GM12878 (cell line): Measurements from ENCODE around the gene LSM5. TPM values are rescaled to one million over a fixed set of nuclear protein-coding genes. Genes with fewer than 3 reads are reported as not detected.

ENCODE experiments used
- ATAC-seq: fragments of 200-7000 bp; cut with Tn5 transposase; 3 replicates; pipeline ENCODE4 v1.9.1; 2020; ENCODE audit warnings: mild to moderate bottlenecking, moderate library complexity
- BruUV-seq: library from RNA; stranded (reverse); fragments of 400-500 nt; replicated peaks from 2 replicates; lab custom pipeline; 2021; lab: Mats Ljungman, UMichigan
- CTCF ChIA-PET: fragments of 300-600 bp; sonication (Branson Sonifier 250); formaldehyde crosslinking; extraction: SDS; loops from one replicate; lab custom pipeline; 2021; ENCODE audit warnings: inconsistent platforms; lab: Yijun Ruan, JAX
- POLR2A ChIA-PET: fragments of 350-600 bp; formaldehyde crosslinking; extraction: SDS; loops from one replicate; lab custom pipeline; 2021; ENCODE audit warnings: inconsistent platforms; lab: Charles Lee
- RAD21 ChIA-PET: fragments of 300-600 bp; sonication (Branson Sonifier 250); formaldehyde crosslinking; loops from one replicate; lab custom pipeline; 2023; ENCODE audit warnings: antibody characterized with exemption; ENCODE audit not compliant: unreplicated experiment; lab: Charles Lee
- SMC1A ChIA-PET: fragments of 300-600 bp; sonication (Branson Sonifier 250); formaldehyde crosslinking; loops from one replicate; lab custom pipeline; 2023; ENCODE audit not compliant: unreplicated experiment, uncharacterized antibody; lab: Charles Lee
- DNase-seq: peaks from one replicate; pipeline ENCODE4 v3.0.0-alpha.2; 2011; ENCODE audit warnings: low read depth, low spot score
- FAIRE-seq: peaks from 3 replicates; lab custom pipeline; 2011; peaks lifted over from hg19 to GRCh38; lab: Jason Lieb, UNC
- H2AFZ ChIP-seq: 2 replicates; pipeline ENCODE4 v1.6.0; 2011; ENCODE audit warnings: low read depth, low read length, control low read depth; ENCODE audit not compliant: control insufficient read depth
- H3K27ac ChIP-seq: 2 replicates; pipeline ENCODE4 v1.5.1; 2011; ENCODE audit warnings: control low read depth; ENCODE audit not compliant: control insufficient read depth, insufficient read depth
- H3K27me3 ChIP-seq, 2 experiments: replicated peaks in 1 of 2; 2 replicates each; pipeline versions ENCODE4 v1.6.0 to v1.6.1; 2011; ENCODE audit warnings: low read length in 1 of 2; ENCODE audit not compliant: control insufficient read depth in 2 of 2, insufficient read depth in 2 of 2
- H3K36me3 ChIP-seq, 2 experiments: 2 replicates each; pipeline ENCODE4 v1.5.1; 2011; ENCODE audit warnings: low read length in 1 of 2; ENCODE audit not compliant: control insufficient read depth in 2 of 2, insufficient read depth in 2 of 2
- H3K4me1 ChIP-seq: 2 replicates; pipeline ENCODE4 v1.6.1; 2011; ENCODE audit warnings: mild to moderate bottlenecking, low read length, moderate library complexity, mixed read lengths; ENCODE audit not compliant: control insufficient read depth, insufficient read depth
- H3K4me2 ChIP-seq: 2 replicates; pipeline ENCODE4 v1.6.0; 2011; ENCODE audit warnings: control low read depth; ENCODE audit not compliant: control insufficient read depth, insufficient read depth
- H3K4me3 ChIP-seq: fragments of 200-600 bp; sonication (generic); 2 replicates; pipeline ENCODE4 v1.5.1; 2016
- H3K79me2 ChIP-seq: 2 replicates; pipeline ENCODE4 v1.6.0; 2011; ENCODE audit warnings: low read length; ENCODE audit not compliant: control insufficient read depth, insufficient read depth
- H3K9ac ChIP-seq: 2 replicates; pipeline ENCODE4 v1.8.0; 2011; ENCODE audit warnings: low read length, control low read depth, mixed read lengths; ENCODE audit not compliant: control insufficient read depth, insufficient read depth
- H3K9me3 ChIP-seq: replicated peaks from 3 replicates; pipeline ENCODE4 v1.5.1; 2011; ENCODE audit warnings: mild to moderate bottlenecking, low read length; ENCODE audit not compliant: control insufficient read depth, insufficient read depth
- H4K20me1 ChIP-seq: 2 replicates; pipeline ENCODE4 v1.6.0; 2011; ENCODE audit not compliant: control insufficient read depth, insufficient read depth
- HSF1 ChIP-seq: fragments of 150-350 bp; IDR thresholded peaks from 2 replicates; pipeline ENCODE4 v1.6.1; 2014; ENCODE audit warnings: mild to moderate bottlenecking, low read depth, low read length
- JUND ChIP-seq: IDR thresholded peaks from 2 replicates; pipeline ENCODE4 v1.6.1; 2012; ENCODE audit warnings: low read depth, mild to moderate bottlenecking, low read length, improper control_type of control experiment, moderate library complexity
- NKRF ChIP-seq: fragments of 450-650 bp; conservative IDR thresholded peaks from 2 replicates; pipeline ENCODE4 v1.6.1; 2017; ENCODE audit warnings: mild to moderate bottlenecking, moderate library complexity
- POU2F2 ChIP-seq: IDR thresholded peaks from 3 replicates; pipeline ENCODE4 v1.6.1; 2011; ENCODE audit warnings: low read depth, mild to moderate bottlenecking, low read length, borderline replicate concordance
- SMAD5 ChIP-seq: IDR thresholded peaks from 2 replicates; pipeline ENCODE4 v1.6.1; 2016; ENCODE audit warnings: antibody characterized with exemption, low read depth
- ZBTB40 ChIP-seq: fragments of 450-650 bp; IDR thresholded peaks from 2 replicates; pipeline ENCODE4 v1.6.1; 2016; ENCODE audit warnings: mild to moderate bottlenecking, moderate library complexity, borderline replicate concordance
- WGBS: methylation state at CpG from one replicate; pipeline ENCODE4 v1.1.6; 2016; ENCODE audit warnings: low lambda C conversion rate; ENCODE audit not compliant: insufficient replicate concordance, insufficient coverage; ENCODE audit errors: missing lambda C conversion rate; 5-methylcytosine and 5-hydroxymethylcytosine counted together
- in situ Hi-C: fragments of 300-500 bp; cut with MboI; formaldehyde crosslinking; loops from 9 replicates; pipeline ENCODE4 v1.14.3; 2018; ENCODE audit warnings: mixed read lengths
- intact Hi-C: fragments of 100-400 bp; cut with micrococcal nuclease; formaldehyde crosslinking; loops from one replicate; pipeline ENCODE4 v1.14.2; 2022; ENCODE audit not compliant: unreplicated experiment
- polyA plus RNA-seq, 11 experiments: library from polyadenylated mRNA; depleted of rRNA in 4 of 11; unstranded in 6 of 11; stranded (reverse) in 5 of 11; fragments of >200 nt; fragmentation: Nextera tagmentation in 4 of 11; fragmentation: Illumina TruSeq in 1 of 11; extraction: Ambion mirVana in 4 of 11; extraction: Trizol in 1 of 11; gene quantifications; 1 replicate in 1 of 11; 2 replicates in 10 of 11; pipeline versions ENCODE4 v1.2.1 to v1.2.3, GENCODE V29; 2011 to 2016; ENCODE audit warnings: inconsistent platforms in 2 of 11, missing spikeins in 2 of 11, low read depth in 1 of 11
- total RNA-seq, 4 experiments: library from RNA; depleted of rRNA in 3 of 4; stranded (reverse); fragments of >200 nt in 3 of 4; fragmentation: Illumina TruSeq in 1 of 4; extraction: Trizol in 1 of 4; gene quantifications; 2 replicates each; pipeline versions ENCODE4 v1.2.1 to v1.2.3, GENCODE V29; 2013 to 2021

LSM5 gene
- total and polyA plus RNA-seq, 10 of the 15 experiments (the other 5 are each of a cell fraction or from before 2014, with no cell fraction given) = 29.4 to 538 (median 145) TPM

GRCh38 chr7:32489788-32490126, 423 bp downstream of the LSM5 start (continued):
- TF ChIP-seq SMAD5 = no peak
- no peak for TF ChIP-seq JUND
- TF ChIP-seq, all 136 proteins: peak for 0

GRCh38 chr7:32481921-32482320, 8.3 kb downstream of the LSM5 start:
- H3K9ac ChIP-seq = no peak overlapping the region
- H3K79me2 ChIP-seq = no peaks in the 10 kb centered on the region
- TF ChIP-seq POU2F2 = no peak
- TF ChIP-seq HSF1 = no peak
- no peak for TF ChIP-seq ZBTB40
- no peak for TF ChIP-seq NKRF
- H4K20me1 ChIP-seq = no peaks in the 10 kb centered on the region
- ChIA-PET SMC1A (no interaction called here), CTCF (no interaction called here), RAD21 (no interaction called here), POLR2A (no interaction called here)
- H3K9me3 ChIP-seq = no peaks in the 10 kb centered on the region
- H3K27ac ChIP-seq = no peak overlapping the region
- no peak overlapping the region for H3K4me2 ChIP-seq
- no peak overlapping the region for H3K4me3 ChIP-seq
- no peak overlapping the region for H2AFZ ChIP-seq
- BruUV-seq = no TSS peak
- no peaks in the 10 kb centered on the region for H3K27me3 ChIP-seq
- FAIRE-seq (no peak), DNase-seq (no peak), ATAC-seq (no peak)
- 82% methylated on average over 3 of the region's 3 CpGs for WGBS
- no peaks in the 10 kb centered on the region for H3K4me1 ChIP-seq
- in situ Hi-C loops = loop anchor here (10.0 kb wide), 1 partner anchor 737 kb away; no protein-coding TSS in a partner anchor
- H3K36me3 ChIP-seq = no peaks in the 10 kb centered on the region; a peak in 1 of 4 replicates
- intact Hi-C loops = no loop called here
